GM13976 (cell line): ENCODE results near the gene PITPNM2.

ENCODE experiments used
- DNase-seq: peaks from one replicate; pipeline ENCODE4 v3.0.0; 2012; ENCODE audit warnings: low spot score
- in situ Hi-C: fragments of 300-500 bp; cut with MboI; formaldehyde crosslinking; loops from one replicate; pipeline ENCODE4 v1.12.0; 2022; ENCODE audit warnings: low sequenced_read_pairs, mixed read lengths, inconsistent platforms; ENCODE audit not compliant: unreplicated experiment
- TF ChIP-seq, protein P1 (sequence below): IDR thresholded peaks from 2 replicates; pipeline ENCODE4 v1.5.1; 2012; ENCODE audit warnings: borderline replicate concordance, mild to moderate bottlenecking; ENCODE audit not compliant: insufficient read depth; ENCODE audit errors: extremely low read depth, missing control alignments, control extremely low read depth

The PITPNM2 gene

GRCh38 chr12:123140676-123141614 lies 9.9 kb downstream of the PITPNM2 start:
- in situ Hi-C loops = no loop called here
- TF ChIP-seq, protein P1, sequence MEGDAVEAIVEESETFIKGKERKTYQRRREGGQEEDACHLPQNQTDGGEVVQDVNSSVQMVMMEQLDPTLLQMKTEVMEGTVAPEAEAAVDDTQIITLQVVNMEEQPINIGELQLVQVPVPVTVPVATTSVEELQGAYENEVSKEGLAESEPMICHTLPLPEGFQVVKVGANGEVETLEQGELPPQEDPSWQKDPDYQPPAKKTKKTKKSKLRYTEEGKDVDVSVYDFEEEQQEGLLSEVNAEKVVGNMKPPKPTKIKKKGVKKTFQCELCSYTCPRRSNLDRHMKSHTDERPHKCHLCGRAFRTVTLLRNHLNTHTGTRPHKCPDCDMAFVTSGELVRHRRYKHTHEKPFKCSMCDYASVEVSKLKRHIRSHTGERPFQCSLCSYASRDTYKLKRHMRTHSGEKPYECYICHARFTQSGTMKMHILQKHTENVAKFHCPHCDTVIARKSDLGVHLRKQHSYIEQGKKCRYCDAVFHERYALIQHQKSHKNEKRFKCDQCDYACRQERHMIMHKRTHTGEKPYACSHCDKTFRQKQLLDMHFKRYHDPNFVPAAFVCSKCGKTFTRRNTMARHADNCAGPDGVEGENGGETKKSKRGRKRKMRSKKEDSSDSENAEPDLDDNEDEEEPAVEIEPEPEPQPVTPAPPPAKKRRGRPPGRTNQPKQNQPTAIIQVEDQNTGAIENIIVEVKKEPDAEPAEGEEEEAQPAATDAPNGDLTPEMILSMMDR = no peak
- no peak for DNase-seq

GRCh38 chr12:123139926-123140675 lies 10.8 kb downstream of the PITPNM2 start:
- in situ Hi-C loops = no loop called here
- DNase-seq = no peak
- TF ChIP-seq, protein P1 = no peak

DNA sequence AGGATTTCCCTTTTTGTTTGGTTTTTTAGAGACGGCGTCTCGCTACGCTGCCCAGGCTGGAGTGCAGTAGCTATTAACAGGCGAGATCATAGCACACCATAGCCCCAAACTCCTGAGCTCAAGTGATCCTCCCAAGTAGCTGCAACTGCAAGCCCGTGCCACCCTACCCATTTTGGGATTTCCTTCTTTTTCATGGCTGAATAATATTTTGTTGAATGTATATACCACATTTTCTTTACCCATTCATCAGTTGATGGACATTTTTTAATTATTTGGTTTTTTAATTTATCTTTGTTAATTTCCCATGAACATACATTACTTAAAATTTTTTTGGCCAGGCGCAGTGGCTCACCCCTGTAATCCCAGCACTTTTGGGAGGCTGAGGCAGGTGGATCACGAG lies 15.2 kb downstream of the PITPNM2 start:
- in situ Hi-C loops = no loop called here
- no peak for DNase-seq
- TF ChIP-seq, protein P1 = no peak

- TF ChIP-seq, protein P1 = no peak
- DNase-seq = no peak
- in situ Hi-C loops = no loop called here
Observed at GRCh38 chr12:123134826-123135225, 16.1 kb downstream of the PITPNM2 start.

- in situ Hi-C loops = no loop called here
- TF ChIP-seq, protein P1 = no peak
- DNase-seq = no peak
Observed at GRCh38 chr12:123134271-123134671, 16.6 kb downstream of the PITPNM2 start.

DNA sequence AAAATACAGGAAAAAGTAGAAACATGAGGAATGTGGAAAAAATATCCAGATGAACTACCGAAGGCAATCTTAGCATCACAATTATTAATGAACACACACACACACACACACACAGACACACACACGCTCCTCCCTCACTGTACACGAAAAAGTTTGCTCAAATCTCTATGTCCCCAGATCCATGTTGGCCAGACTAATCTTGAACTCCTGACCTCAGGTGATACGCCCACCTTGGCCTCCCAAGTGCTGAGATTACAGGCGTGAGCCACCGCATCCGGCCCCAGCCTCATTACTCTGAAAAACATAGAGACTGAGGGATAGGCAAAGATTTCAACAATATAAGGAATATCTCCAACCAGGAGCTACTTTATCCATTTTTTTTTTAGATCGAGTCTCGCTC lies 17.2 kb downstream of the PITPNM2 start:
- in situ Hi-C loops = no loop called here
- TF ChIP-seq, protein P1 = no peak

More for the DNA sequence above, 17.2 kb downstream of the PITPNM2 start:
- no peak for DNase-seq
